Central memory CD8-positive, alpha-beta T cell (primary cell): Measurements from ENCODE around the gene DCAF12.
"Not testable (repeated sequence)": the region's sequence is repeated elsewhere in the genome, so short reads cannot be mapped to it uniquely, and the experiment has no call there.

Source experiments
- ATAC-seq: fragments of 150-1000 bp; cut with Tn5 transposase; replicated peaks from 2 replicates; pipeline ENCODE4 v1.10.0; 2022; ENCODE audit warnings: mild to moderate bottlenecking, moderate FRiP score, moderate number of reproducible peaks; ENCODE audit not compliant: poor library complexity, severe bottlenecking; ENCODE audit errors: extremely low read depth
- DNase-seq, 2 donors: peaks; one replicate each; pipeline ENCODE4 v3.0.0; 2021; ENCODE audit warnings: low spot score in 2 of 2
- H3K27ac Mint-ChIP-seq: one replicate; pipeline ENCODE4 v1.8.0; 2022; ENCODE audit warnings: low read depth, mild to moderate bottlenecking, moderate library complexity, mixed read lengths
- H3K27me3 Mint-ChIP-seq: one replicate; pipeline ENCODE4 v1.8.0; 2022; ENCODE audit warnings: mixed read lengths
- H3K36me3 Mint-ChIP-seq: one replicate; pipeline ENCODE4 v1.8.0; 2022; ENCODE audit warnings: mild to moderate bottlenecking, moderate library complexity, mixed read lengths; ENCODE audit not compliant: insufficient read depth
- H3K4me1 Mint-ChIP-seq: one replicate; pipeline ENCODE4 v1.8.0; 2022; ENCODE audit warnings: mixed read lengths
- H3K4me3 Mint-ChIP-seq: one replicate; pipeline ENCODE4 v1.8.0; 2022; ENCODE audit warnings: mild to moderate bottlenecking, moderate library complexity, mixed read lengths
- H3K9me3 Mint-ChIP-seq: one replicate; pipeline ENCODE4 v1.8.0; 2022; ENCODE audit warnings: mixed read lengths

Gene DCAF12

GRCh38 chr9:34047864-34048726 is 78.4 kb downstream of the DCAF12 start:
- ATAC-seq (peak; percentile 15), DNase-seq (peak in 1 of 2 donors; percentile 20)
- Mint-ChIP-seq H3K4me3 (peak overlapping the region; percentile 98), H3K27ac (peak overlapping the region; percentile 97), H3K27me3 (no peaks in the 10 kb centered on the region), H3K4me1 (peaks cover 27% of the 10 kb centered on the region), H3K36me3 (peaks cover 15% of the 10 kb centered on the region), H3K9me3 (no peaks in the 10 kb centered on the region)

GRCh38 chr9:34046784-34047379 is 79.6 kb downstream of the DCAF12 start:
- ATAC-seq = no peak

GRCh38 chr9:34045903-34046302 is 80.6 kb downstream of the DCAF12 start:
- Mint-ChIP-seq H3K36me3 (peaks cover 20% of the 10 kb centered on the region), H3K27ac (peak overlapping the region; percentile 56), H3K9me3 (no peaks in the 10 kb centered on the region), H3K4me3 (no peak overlapping the region), H3K4me1 (peaks cover 27% of the 10 kb centered on the region), H3K27me3 (no peaks in the 10 kb centered on the region)
- DNase-seq = no peak
- ATAC-seq = no peak

More at GRCh38 chr9:34046784-34047379, 79.6 kb downstream of the DCAF12 start:
- no peak for DNase-seq
- Mint-ChIP-seq H3K9me3 (no peaks in the 10 kb centered on the region), H3K36me3 (peaks cover 18% of the 10 kb centered on the region), H3K27ac (peak overlapping the region; percentile 56), H3K4me3 (peak overlapping the region; percentile 56), H3K27me3 (no peaks in the 10 kb centered on the region), H3K4me1 (peaks cover 27% of the 10 kb centered on the region)

- H3K27ac Mint-ChIP-seq, DNase-seq, H3K4me3 Mint-ChIP-seq, ATAC-seq, H3K9me3 Mint-ChIP-seq, H3K27me3 Mint-ChIP-seq: not testable (repeated sequence)
- peaks cover 13% of the 10 kb centered on the region for H3K36me3 Mint-ChIP-seq
- H3K4me1 Mint-ChIP-seq = peaks cover 13% of the 10 kb centered on the region
These were observed 84.4 kb downstream of the DCAF12 start for GRCh38 chr9:34042074-34042473.

GRCh38 chr9:34038851-34039250 is 87.6 kb downstream of the DCAF12 start:
- not testable (repeated sequence) for H3K9me3 Mint-ChIP-seq
- H3K4me1 Mint-ChIP-seq = peaks cover 11% of the 10 kb centered on the region

GRCh38 chr9:34037626-34038025 is 88.9 kb downstream of the DCAF12 start:
- peaks cover 12% of the 10 kb centered on the region for H3K36me3 Mint-ChIP-seq
- no peak overlapping the region for H3K27ac Mint-ChIP-seq
- H3K4me1 Mint-ChIP-seq = peaks cover 16% of the 10 kb centered on the region
- H3K4me3 Mint-ChIP-seq = no peak overlapping the region
- no peaks in the 10 kb centered on the region for H3K27me3 Mint-ChIP-seq
- no peaks in the 10 kb centered on the region for H3K9me3 Mint-ChIP-seq
- ATAC-seq = no peak
- DNase-seq = no peak

More at GRCh38 chr9:34038851-34039250, 87.6 kb downstream of the DCAF12 start:
- not testable (repeated sequence) for H3K4me3 Mint-ChIP-seq, H3K27ac Mint-ChIP-seq, ATAC-seq, DNase-seq, H3K27me3 Mint-ChIP-seq
- H3K36me3 Mint-ChIP-seq = peaks cover 12% of the 10 kb centered on the region

GRCh38 chr9:34036625-34037024 is 89.9 kb downstream of the DCAF12 start:
- Mint-ChIP-seq H3K4me3 (no peak overlapping the region), H3K27ac (no peak overlapping the region), H3K4me1 (peaks cover 21% of the 10 kb centered on the region), H3K9me3 (no peaks in the 10 kb centered on the region), H3K27me3 (no peaks in the 10 kb centered on the region), H3K36me3 (peaks cover 14% of the 10 kb centered on the region)
- DNase-seq = no peak
- ATAC-seq = no peak
